Endometrial microvascular endothelial cells (primary cell): ENCODE results near the gene LRFN4. TPM values are rescaled to one million over a fixed set of nuclear protein-coding genes. Genes with fewer than 3 reads are reported as not detected.
"Not testable (repeated sequence)": the region's sequence is repeated elsewhere in the genome, so short reads cannot be mapped to it uniquely, and the experiment has no call there.

Experiments used
- in situ Hi-C: cut with HindIII; loops from 2 replicates; pipeline ENCODE4 v1.10.0; 2017; ENCODE audit warnings: low sequenced_read_pairs, low pct_unique_long_range_greater_than_20kb; ENCODE audit errors: inconsistent ontology term
- total RNA-seq: library from RNA; depleted of rRNA; stranded (reverse); fragments of >200 nt; gene quantifications from one replicate; pipeline ENCODE4 v1.2.3, GENCODE V29; 2015; ENCODE audit errors: inconsistent ontology term

Gene LRFN4
- total RNA-seq, result 37.5 TPM

DNA sequence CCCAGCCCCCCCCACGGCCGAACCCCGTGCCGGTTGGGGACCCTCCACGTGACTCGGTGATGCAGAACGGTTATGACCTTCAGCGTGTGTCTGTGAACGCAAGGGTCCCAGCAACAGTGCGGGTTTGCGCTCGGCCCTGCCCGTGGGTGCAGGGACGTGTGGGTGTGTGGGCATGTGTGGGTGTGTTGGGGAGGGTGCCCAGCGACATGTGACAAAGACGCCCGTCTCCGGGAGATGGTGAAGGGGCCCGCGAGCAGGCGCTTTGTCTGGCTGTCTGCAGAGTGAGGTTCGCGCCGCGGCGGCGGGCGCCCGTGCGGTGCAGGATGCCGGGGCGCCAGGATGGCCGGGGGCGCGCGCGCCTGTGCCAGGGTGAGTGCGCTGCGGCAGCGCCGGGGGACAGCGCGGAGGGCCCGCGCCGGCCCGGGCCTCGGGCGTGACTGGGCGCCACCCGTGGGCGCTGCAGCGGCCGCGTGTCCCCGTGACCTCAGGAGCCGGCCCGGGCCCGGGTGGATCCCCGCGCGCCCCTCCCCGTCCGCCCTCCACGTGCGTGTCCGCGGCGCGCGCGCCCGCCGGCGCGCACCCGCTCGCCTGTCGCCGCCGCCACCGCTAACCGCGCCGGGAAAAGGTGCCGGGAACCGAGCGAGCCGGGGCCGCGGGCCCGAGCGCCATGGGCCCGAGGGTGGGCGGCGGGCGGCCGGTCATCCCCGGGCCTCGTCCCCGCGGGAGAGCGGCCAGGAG, at the start of gene LRFN4:
Gene LRFN4 (plus strand): TSS at position 569 of the 738 bp plus-strand sequence. CDS start 681 bp downstream, outside the sequence.
- in situ Hi-C loops, result no loop called here

- in situ Hi-C loops, result no loop called here
Measured at GRCh38 chr11:66809592-66809991, 47.3 kb upstream of the LRFN4 start.

DNA sequence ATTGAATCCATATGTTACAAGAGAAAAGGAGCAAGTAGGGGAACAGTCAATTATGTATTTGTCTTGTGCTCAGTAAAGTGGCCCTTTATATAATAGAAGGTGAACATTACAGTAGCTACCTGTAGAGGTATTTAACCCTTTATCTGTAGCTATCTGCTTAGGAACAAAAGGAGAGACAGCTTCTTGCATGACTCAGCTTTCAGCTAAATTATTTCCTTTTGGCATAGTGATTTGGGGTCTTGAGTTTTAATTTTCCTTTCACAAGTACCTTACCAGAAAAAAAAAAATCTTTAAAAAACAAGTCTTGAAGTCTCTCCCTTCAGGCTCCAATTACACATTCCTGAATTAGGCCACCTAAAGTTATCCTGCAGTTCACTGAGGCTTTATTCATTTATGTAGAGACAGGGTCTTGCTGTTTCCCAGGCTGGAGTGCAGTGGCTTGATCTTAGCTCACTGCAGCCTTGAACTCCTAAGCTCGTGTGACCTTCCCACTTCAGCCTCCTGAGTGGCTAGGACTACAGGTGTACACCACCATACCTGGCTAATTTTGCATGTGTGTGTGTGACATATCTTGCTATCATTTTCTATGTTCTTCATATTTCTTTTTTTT, 46.2 kb upstream of the LRFN4 start:
- in situ Hi-C loops, result no loop called here

- in situ Hi-C loops, result no loop called here
Measured at GRCh38 chr11:66814678-66815077, 42.2 kb upstream of the LRFN4 start.

GRCh38 chr11:66815646-66816045, 41.2 kb upstream of the LRFN4 start:
- in situ Hi-C loops, result no loop called here

DNA sequence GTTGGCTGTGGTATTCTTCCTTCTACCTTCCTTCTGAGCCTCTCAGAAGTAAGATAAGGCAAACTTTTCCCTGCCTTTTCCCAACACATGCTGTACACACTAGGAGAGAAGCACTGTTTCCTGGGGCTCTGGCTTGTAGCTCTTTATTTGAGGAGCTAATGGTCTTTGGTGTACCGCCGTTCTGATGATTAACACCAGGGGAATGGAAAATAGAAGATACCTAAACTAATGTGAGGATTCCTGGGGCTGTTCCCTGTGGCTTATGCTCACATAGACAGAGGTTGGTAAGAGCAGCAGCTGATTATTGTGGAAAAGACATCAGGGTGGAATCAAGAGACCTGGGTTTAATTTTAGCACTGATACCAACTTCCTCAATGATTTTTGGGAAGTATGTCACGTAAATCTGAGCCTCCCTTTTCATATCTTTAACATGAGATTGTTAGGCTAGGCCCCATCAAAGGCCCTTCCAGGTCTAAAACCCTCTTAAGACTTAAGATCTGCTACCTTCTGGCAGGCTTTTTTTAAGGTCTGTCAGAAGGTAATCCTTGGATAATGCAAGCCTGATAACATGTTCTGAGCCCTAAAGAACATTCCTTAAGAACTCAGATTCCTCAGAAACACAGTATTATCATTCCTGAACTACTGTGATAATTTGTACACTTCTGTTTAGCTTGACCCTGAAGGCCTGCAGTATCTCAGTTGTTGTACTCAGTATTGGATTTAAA, 38.5 kb upstream of the LRFN4 start:
- in situ Hi-C loops, result no loop called here

- in situ Hi-C loops, result no loop called here
Measured at GRCh38 chr11:66820381-66820780, 36.5 kb upstream of the LRFN4 start.

DNA sequence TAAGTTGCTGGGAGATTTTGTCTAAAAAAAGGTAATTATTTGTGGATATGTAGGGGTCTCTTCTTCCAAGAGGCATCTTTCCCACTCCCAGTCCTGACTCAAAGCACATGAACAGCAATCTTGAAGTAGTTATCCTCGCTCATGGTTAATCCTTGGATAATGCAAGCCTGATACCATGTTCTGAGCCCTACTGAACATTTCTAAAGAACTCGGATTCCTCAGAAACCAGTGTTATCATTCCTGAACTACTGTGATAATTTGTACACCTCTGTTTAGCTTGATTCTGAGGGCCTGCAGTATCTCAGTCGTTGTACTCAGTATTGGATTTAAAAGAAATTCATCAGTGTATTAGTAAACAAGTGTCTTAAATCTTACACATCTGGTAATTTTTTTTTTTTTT, 36.0 kb upstream of the LRFN4 start:
- in situ Hi-C loops, result no loop called here

DNA sequence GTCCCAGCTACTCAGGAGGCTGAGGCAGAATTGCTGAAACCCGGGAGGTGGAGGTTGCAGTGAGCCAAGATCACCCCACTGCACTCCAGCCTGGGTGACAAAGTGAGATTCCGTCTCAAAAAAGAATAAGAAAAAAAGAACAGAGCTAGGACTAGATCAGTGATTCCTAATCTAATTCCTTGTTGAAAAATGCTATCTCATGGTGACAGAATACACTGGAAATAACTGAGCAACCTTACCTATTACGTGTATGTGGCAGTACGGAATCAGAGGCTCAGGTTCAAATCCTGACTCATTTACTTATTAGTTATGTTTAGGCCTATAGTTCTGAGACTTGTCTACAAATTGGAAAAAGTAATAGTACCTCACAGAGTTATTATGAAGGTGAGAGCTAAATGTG, 33.2 kb upstream of the LRFN4 start:
- in situ Hi-C loops, result no loop called here

GRCh38 chr11:66824573-66824972, 32.3 kb upstream of the LRFN4 start:
- in situ Hi-C loops, result not testable (repeated sequence)

GRCh38 chr11:66834539-66834845, 22.4 kb upstream of the LRFN4 start:
- in situ Hi-C loops, result no loop called here

- in situ Hi-C loops, result no loop called here
Measured at GRCh38 chr11:66834943-66835342, 21.9 kb upstream of the LRFN4 start.

GRCh38 chr11:66835768-66836405, 21.0 kb upstream of the LRFN4 start:
- in situ Hi-C loops, result no loop called here

GRCh38 chr11:66840317-66841091, 16.4 kb upstream of the LRFN4 start:
- in situ Hi-C loops, result no loop called here

GRCh38 chr11:66841861-66842260, 15.0 kb upstream of the LRFN4 start:
- in situ Hi-C loops, result no loop called here

DNA sequence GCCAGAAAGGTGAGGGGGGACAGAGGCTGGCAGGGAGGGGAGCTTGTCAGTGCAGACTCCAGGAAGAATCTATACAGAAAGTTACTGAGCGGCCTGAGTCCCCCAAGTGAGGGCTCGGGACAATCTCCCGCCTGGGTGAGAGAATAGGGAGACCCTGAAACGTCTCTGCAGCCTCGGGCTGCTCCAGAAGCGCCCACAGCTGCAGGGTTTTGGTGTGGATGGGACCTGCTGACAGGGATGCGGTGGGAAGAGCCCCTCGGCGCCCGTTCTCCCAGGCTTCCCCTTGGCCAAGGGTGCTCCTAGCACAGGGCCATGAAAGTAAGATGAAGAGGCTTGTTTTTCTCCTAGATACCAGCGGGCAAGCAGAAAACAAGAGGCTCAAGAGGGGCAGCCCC, 14.4 kb upstream of the LRFN4 start:
- in situ Hi-C loops, result no loop called here

GRCh38 chr11:66842896-66843775, 13.7 kb upstream of the LRFN4 start, which contains the start of gene RCE1:
Gene RCE1 (plus strand): TSS chr11:66843441. CDS start chr11:66843456, 15 bp downstream.
- in situ Hi-C loops, result no loop called here
